ENCODE results near the gene SNRNP200.

GRCh38 chr2:96320728-96321622 lies 15.6 kb upstream of the SNRNP200 start:
- TF ChIP-seq GABPA (IDR thresholded peaks at IDR 0.05 in 1 of 2, conservative IDR thresholded peaks at IDR 0.05 in 1 of 2) (no peak), CTCF (IDR thresholded peaks at IDR 0.05; ENCODE audit: low read depth, low read length, missing input control) (no peak)
